Endothelial cell of umbilical vein (primary cell): ENCODE measurements around the gene UBE2D2.

Experiments
- EZH2 ChIP-seq: IDR thresholded peaks from 2 replicates; pipeline ENCODE4 v1.6.1; 2012; ENCODE audit warnings: borderline replicate concordance, low read depth, mild to moderate bottlenecking, moderate library complexity, low read length, inconsistent platforms; ENCODE audit not compliant: severe bottlenecking
- JUN ChIP-seq: IDR thresholded peaks from 2 replicates; pipeline ENCODE4 v1.6.1; 2011; ENCODE audit warnings: borderline replicate concordance, low read depth; ENCODE audit not compliant: insufficient read length, insufficient read depth
- POLR2A ChIP-seq: IDR thresholded peaks from 2 replicates; pipeline ENCODE4 v1.6.1; 2012; ENCODE audit warnings: low read depth, mild to moderate bottlenecking, control low read depth, low read length
- POLR2AphosphoS5 ChIP-seq: IDR thresholded peaks from 2 replicates; pipeline ENCODE4 v1.6.1; 2012; ENCODE audit warnings: low read depth, mild to moderate bottlenecking, control low read depth, low read length, moderate library complexity; ENCODE audit not compliant: insufficient read depth
- TF ChIP-seq, protein P1 (sequence below), 2 donors: IDR thresholded peaks; 1 replicate in 1 of 2; 2 replicates in 1 of 2; pipeline ENCODE4 v1.5.1; 2011; ENCODE audit warnings: low read length in 2 of 2, mild to moderate bottlenecking in 2 of 2, moderate library complexity in 2 of 2, control low read depth in 1 of 2, inconsistent platforms in 1 of 2, low read depth in 1 of 2; ENCODE audit not compliant: insufficient read depth in 1 of 2; ENCODE audit errors: extremely low read depth in 1 of 2
- TF ChIP-seq, protein P2 (sequence below): IDR thresholded peaks from 2 replicates; pipeline ENCODE4 v1.6.1; 2011; ENCODE audit not compliant: insufficient read depth, insufficient read length

GRCh38 chr5:139597134-139597533 lies 36.0 kb downstream of the UBE2D2 start:
- TF ChIP-seq, protein P1, sequence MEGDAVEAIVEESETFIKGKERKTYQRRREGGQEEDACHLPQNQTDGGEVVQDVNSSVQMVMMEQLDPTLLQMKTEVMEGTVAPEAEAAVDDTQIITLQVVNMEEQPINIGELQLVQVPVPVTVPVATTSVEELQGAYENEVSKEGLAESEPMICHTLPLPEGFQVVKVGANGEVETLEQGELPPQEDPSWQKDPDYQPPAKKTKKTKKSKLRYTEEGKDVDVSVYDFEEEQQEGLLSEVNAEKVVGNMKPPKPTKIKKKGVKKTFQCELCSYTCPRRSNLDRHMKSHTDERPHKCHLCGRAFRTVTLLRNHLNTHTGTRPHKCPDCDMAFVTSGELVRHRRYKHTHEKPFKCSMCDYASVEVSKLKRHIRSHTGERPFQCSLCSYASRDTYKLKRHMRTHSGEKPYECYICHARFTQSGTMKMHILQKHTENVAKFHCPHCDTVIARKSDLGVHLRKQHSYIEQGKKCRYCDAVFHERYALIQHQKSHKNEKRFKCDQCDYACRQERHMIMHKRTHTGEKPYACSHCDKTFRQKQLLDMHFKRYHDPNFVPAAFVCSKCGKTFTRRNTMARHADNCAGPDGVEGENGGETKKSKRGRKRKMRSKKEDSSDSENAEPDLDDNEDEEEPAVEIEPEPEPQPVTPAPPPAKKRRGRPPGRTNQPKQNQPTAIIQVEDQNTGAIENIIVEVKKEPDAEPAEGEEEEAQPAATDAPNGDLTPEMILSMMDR (IDR thresholded peaks at IDR 0.05; ENCODE audit: extremely low read depth in 1 of 2, insufficient read depth in 1 of 2, low read depth in 1 of 2, low read length in 2 of 2): no peak
- no peak for TF ChIP-seq EZH2
- TF ChIP-seq POLR2A: no peak
- TF ChIP-seq JUN: no peak
- TF ChIP-seq POLR2AphosphoS5: no peak
- TF ChIP-seq, protein P2, sequence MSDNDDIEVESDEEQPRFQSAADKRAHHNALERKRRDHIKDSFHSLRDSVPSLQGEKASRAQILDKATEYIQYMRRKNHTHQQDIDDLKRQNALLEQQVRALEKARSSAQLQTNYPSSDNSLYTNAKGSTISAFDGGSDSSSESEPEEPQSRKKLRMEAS: no peak
